H9 (cell line): ENCODE results near the gene NSD1. TPM values are rescaled to one million over a fixed set of nuclear protein-coding genes. Genes with fewer than 3 reads are reported as not detected.

Experiments used
- DNase-seq: peaks from one replicate; pipeline ENCODE4 v3.0.0-alpha.2; 2017
- H2AFZ ChIP-seq: one replicate; pipeline ENCODE4 v1.6.1; 2013; ENCODE audit warnings: mild to moderate bottlenecking, low read length, control low read depth, moderate library complexity
- H2AK5ac ChIP-seq: 2 replicates; pipeline ENCODE4 v1.6.1; 2013; ENCODE audit warnings: low read length, control low read depth, mixed read lengths; ENCODE audit not compliant: insufficient read length
- H2BK120ac ChIP-seq: one replicate; pipeline ENCODE4 v1.6.1; 2013; ENCODE audit warnings: low read depth, mild to moderate bottlenecking, low read length, control low read depth, inconsistent platforms; ENCODE audit not compliant: poor library complexity, severe bottlenecking
- H2BK12ac ChIP-seq: 2 replicates; pipeline ENCODE4 v1.6.1; 2013; ENCODE audit warnings: low read length, control low read depth, mixed read lengths, low read depth; ENCODE audit not compliant: insufficient read length
- H2BK15ac ChIP-seq: 2 replicates; pipeline ENCODE4 v1.6.1; 2013; ENCODE audit warnings: low read depth, low read length, control low read depth
- H2BK20ac ChIP-seq: one replicate; pipeline ENCODE4 v1.6.1; 2013; ENCODE audit warnings: low read depth, mild to moderate bottlenecking, low read length, control low read depth, inconsistent platforms; ENCODE audit not compliant: poor library complexity, severe bottlenecking
- H2BK5ac ChIP-seq: 2 replicates; pipeline ENCODE4 v1.6.1; 2013; ENCODE audit warnings: low read length, control low read depth, mixed read lengths; ENCODE audit not compliant: insufficient read length
- H3K14ac ChIP-seq: 2 replicates; pipeline ENCODE4 v1.6.1; 2013; ENCODE audit warnings: low read length, control low read depth; ENCODE audit not compliant: insufficient read depth
- H3K18ac ChIP-seq: 2 replicates; pipeline ENCODE4 v1.6.1; 2013; ENCODE audit warnings: low read depth, mild to moderate bottlenecking, mixed read lengths, low read length, control low read depth; ENCODE audit not compliant: insufficient read length
- H3K23ac ChIP-seq: 2 replicates; pipeline ENCODE4 v1.6.1; 2013; ENCODE audit warnings: low read length, control low read depth, mixed read lengths, low read depth; ENCODE audit not compliant: insufficient read length
- H3K23me2 ChIP-seq: 2 replicates; pipeline ENCODE4 v1.6.1; 2013; ENCODE audit warnings: low read depth, mild to moderate bottlenecking, mixed read lengths, low read length, control low read depth; ENCODE audit not compliant: insufficient read length, poor library complexity, severe bottlenecking
- H3K27ac ChIP-seq: 2 replicates; pipeline ENCODE4 v1.5.1; 2013; ENCODE audit warnings: low read length, control low read depth, mixed read lengths, low read depth; ENCODE audit not compliant: insufficient read length
- H3K27me3 ChIP-seq: 2 replicates; pipeline ENCODE4 v1.6.1; 2013; ENCODE audit warnings: low read length, control low read depth, inconsistent platforms; ENCODE audit not compliant: insufficient read depth
- H3K4ac ChIP-seq: 2 replicates; pipeline ENCODE4 v1.6.1; 2013; ENCODE audit warnings: low read depth, mild to moderate bottlenecking, control low read depth, inconsistent platforms, low read length, moderate library complexity
- H3K4me1 ChIP-seq: 2 replicates; pipeline ENCODE4 v1.6.1; 2013; ENCODE audit warnings: low read length, control low read depth, inconsistent platforms; ENCODE audit not compliant: insufficient read depth
- H3K4me2 ChIP-seq: 2 replicates; pipeline ENCODE4 v1.6.1; 2013; ENCODE audit warnings: low read length, control low read depth, mixed read lengths; ENCODE audit not compliant: insufficient read length, insufficient read depth
- H3K56ac ChIP-seq: 2 replicates; pipeline ENCODE4 v1.6.1; 2013; ENCODE audit warnings: low read depth, mild to moderate bottlenecking, mixed read lengths, low read length, control low read depth; ENCODE audit not compliant: insufficient read length
- H3K79me1 ChIP-seq: 2 replicates; pipeline ENCODE4 v1.6.1; 2013; ENCODE audit warnings: low read depth, mild to moderate bottlenecking, moderate library complexity, low read length, control low read depth, inconsistent platforms; ENCODE audit not compliant: insufficient read depth, poor library complexity, severe bottlenecking
- H3K79me2 ChIP-seq: 2 replicates; pipeline ENCODE4 v1.6.1; 2013; ENCODE audit warnings: low read length, control low read depth, inconsistent platforms; ENCODE audit not compliant: insufficient read depth
- H3K9ac ChIP-seq: 2 replicates; pipeline ENCODE4 v1.6.1; 2013; ENCODE audit warnings: low read length, control low read depth, mixed read lengths; ENCODE audit not compliant: insufficient read length; ENCODE audit errors: extremely low read depth
- H3K9me3 ChIP-seq: one replicate; pipeline ENCODE4 v1.6.1; 2013; ENCODE audit warnings: low read depth, low read length, inconsistent platforms; ENCODE audit not compliant: control insufficient read depth
- H3T11ph ChIP-seq: one replicate; pipeline ENCODE4 v1.6.1; 2013; ENCODE audit warnings: mild to moderate bottlenecking, low read length, control low read depth, inconsistent platforms
- H4K20me1 ChIP-seq: one replicate; pipeline ENCODE4 v1.6.1; 2013; ENCODE audit not compliant: control insufficient read depth, insufficient read length, insufficient read depth
- H4K5ac ChIP-seq: 2 replicates; pipeline ENCODE4 v1.6.1; 2013; ENCODE audit warnings: low read depth, mild to moderate bottlenecking, mixed read lengths, low read length, control low read depth; ENCODE audit not compliant: insufficient read length
- H4K8ac ChIP-seq: replicated peaks from 2 replicates; pipeline ENCODE4 v1.6.1; 2013; ENCODE audit warnings: low read length, control low read depth, mixed read lengths, low read depth; ENCODE audit not compliant: insufficient read length
- H4K91ac ChIP-seq: 2 replicates; pipeline ENCODE4 v1.6.1; 2013; ENCODE audit warnings: low read depth, mild to moderate bottlenecking, moderate library complexity, mixed read lengths, low read length, control low read depth; ENCODE audit not compliant: insufficient read length
- H3K27ac Mint-ChIP-seq, 3 experiments: 2 replicates in 2 of 3; 3 replicates in 1 of 3; pipeline ENCODE4 v1.8.0; 2020 to 2021; ENCODE audit warnings: mixed read lengths in 3 of 3, mild to moderate bottlenecking in 1 of 3, moderate library complexity in 1 of 3
- H3K27me3 Mint-ChIP-seq: 2 replicates; pipeline ENCODE4 v1.8.0; 2021; ENCODE audit warnings: low read depth, mild to moderate bottlenecking, moderate library complexity, mixed read lengths
- H3K36me3 Mint-ChIP-seq, 3 experiments: 2 replicates in 2 of 3; 3 replicates in 1 of 3; pipeline ENCODE4 v1.8.0; 2020 to 2021; ENCODE audit warnings: low read depth in 3 of 3, mixed read lengths in 3 of 3; ENCODE audit not compliant: insufficient read depth in 1 of 3
- H3K4me1 Mint-ChIP-seq, 2 experiments: 2 replicates each; pipeline ENCODE4 v1.8.0; 2020; ENCODE audit warnings: mixed read lengths in 2 of 2
- H3K4me3 Mint-ChIP-seq, 2 experiments: 2 replicates in 1 of 2; 3 replicates in 1 of 2; pipeline ENCODE4 v1.8.0; 2020 to 2021; ENCODE audit warnings: mild to moderate bottlenecking in 2 of 2, mixed read lengths in 2 of 2, moderate library complexity in 1 of 2
- H3K9me3 Mint-ChIP-seq, 2 experiments: 2 replicates in 1 of 2; 3 replicates in 1 of 2; pipeline ENCODE4 v1.8.0; 2020; ENCODE audit warnings: mild to moderate bottlenecking in 2 of 2, mixed read lengths in 2 of 2, moderate library complexity in 1 of 2
- WGBS: extraction: QIAGEN DNeasy Blood & Tissue Kit; methylation state at CpG from one replicate; pipeline ENCODE4 v1.1.7; 2013; ENCODE audit warnings: missing lambda C conversion rate, low lambda C conversion rate, mixed read lengths; ENCODE audit not compliant: insufficient read length; ENCODE audit errors: extremely low coverage; 5-methylcytosine and 5-hydroxymethylcytosine counted together
- total RNA-seq: library from RNA; stranded (reverse); gene quantifications from 2 replicates; pipeline ENCODE4 v1.2.1, GENCODE V29; 2021
- TF ChIP-seq, protein P1 (sequence below): fragments of 200-600 bp; sonication (generic); conservative IDR thresholded peaks from 3 replicates; pipeline ENCODE4 v1.8.0; 2021; ENCODE audit warnings: antibody characterized with exemption, mild to moderate bottlenecking

Gene NSD1
- total RNA-seq, 1 experiment from 2014 or later, result 213 TPM

DNA sequence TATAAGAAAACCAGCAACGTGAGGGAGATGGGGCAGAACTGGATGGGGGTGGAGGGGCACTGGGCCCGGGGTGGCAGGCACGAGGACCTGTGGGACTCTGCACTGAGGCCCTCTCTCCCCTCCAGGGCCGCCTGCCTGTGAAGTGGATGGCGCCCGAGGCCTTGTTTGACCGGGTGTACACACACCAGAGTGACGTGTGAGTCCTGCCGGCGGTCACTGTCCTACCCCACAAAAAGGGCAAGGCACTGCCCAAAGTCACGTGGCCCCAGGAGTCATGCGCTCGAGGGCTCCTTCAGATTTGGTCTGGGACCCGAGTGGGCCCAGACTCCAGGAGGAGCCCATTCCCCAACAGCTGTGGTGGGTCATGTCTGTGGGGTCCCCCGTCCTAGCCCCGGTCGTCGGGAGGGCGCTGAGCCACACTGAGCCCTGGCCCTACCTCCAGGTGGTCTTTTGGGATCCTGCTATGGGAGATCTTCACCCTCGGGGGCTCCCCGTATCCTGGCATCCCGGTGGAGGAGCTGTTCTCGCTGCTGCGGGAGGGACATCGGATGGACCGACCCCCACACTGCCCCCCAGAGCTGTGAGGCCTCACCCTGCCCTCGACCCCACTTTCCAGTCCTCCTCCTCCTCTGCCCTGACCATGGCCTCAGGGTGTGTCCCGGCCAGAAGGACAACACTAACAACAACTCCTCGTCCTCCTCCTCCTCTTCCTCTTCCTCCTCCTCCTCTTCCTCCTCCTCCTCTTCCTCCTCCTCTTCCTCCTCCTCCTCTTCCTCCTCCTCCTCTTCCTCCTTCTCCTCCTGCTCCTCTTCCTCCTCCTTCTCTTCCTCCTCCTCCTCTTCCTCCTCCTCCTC, 37.2 kb upstream of the NSD1 start:
- no peak for DNase-seq
- Histone ChIP-seq H3K4me2 (no peak overlapping the region), H3K23me2 (no peaks in the 10 kb centered on the region), H2BK20ac (no peak overlapping the region), H3K56ac (no peak overlapping the region), H3K27me3 (no peaks in the 10 kb centered on the region), H2AFZ (no peak overlapping the region), H3K14ac (no peak overlapping the region), H3K18ac (no peak overlapping the region), H3T11ph (no peak overlapping the region), H4K8ac (no peak overlapping the region), H3K27ac (no peak overlapping the region), H3K79me2 (no peaks in the 10 kb centered on the region), H3K79me1 (no peaks in the 10 kb centered on the region), H2BK12ac (no peak overlapping the region), H2AK5ac (no peak overlapping the region), H2BK15ac (no peak overlapping the region), H3K9ac (no peak overlapping the region), H3K9me3 (no peaks in the 10 kb centered on the region), H4K20me1 (no peaks in the 10 kb centered on the region), H3K4ac (no peak overlapping the region), H3K4me1 (peaks cover 5% of the 10 kb centered on the region; the same call in 1 of the 2 replicates), H3K23ac (no peak overlapping the region), H4K91ac (no peak overlapping the region), H2BK120ac (no peak overlapping the region), H2BK5ac (no peak overlapping the region), H4K5ac (no peak overlapping the region)
- peaks cover 16 to 30% of the 10 kb centered on the region in 2 experiments for H3K4me1 Mint-ChIP-seq
- no peaks in the 10 kb centered on the region for H3K27me3 Mint-ChIP-seq
- TF ChIP-seq, protein P1, sequence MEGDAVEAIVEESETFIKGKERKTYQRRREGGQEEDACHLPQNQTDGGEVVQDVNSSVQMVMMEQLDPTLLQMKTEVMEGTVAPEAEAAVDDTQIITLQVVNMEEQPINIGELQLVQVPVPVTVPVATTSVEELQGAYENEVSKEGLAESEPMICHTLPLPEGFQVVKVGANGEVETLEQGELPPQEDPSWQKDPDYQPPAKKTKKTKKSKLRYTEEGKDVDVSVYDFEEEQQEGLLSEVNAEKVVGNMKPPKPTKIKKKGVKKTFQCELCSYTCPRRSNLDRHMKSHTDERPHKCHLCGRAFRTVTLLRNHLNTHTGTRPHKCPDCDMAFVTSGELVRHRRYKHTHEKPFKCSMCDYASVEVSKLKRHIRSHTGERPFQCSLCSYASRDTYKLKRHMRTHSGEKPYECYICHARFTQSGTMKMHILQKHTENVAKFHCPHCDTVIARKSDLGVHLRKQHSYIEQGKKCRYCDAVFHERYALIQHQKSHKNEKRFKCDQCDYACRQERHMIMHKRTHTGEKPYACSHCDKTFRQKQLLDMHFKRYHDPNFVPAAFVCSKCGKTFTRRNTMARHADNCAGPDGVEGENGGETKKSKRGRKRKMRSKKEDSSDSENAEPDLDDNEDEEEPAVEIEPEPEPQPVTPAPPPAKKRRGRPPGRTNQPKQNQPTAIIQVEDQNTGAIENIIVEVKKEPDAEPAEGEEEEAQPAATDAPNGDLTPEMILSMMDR, result no peak
- H3K27ac Mint-ChIP-seq, result no peak overlapping the region
- H3K4me3 Mint-ChIP-seq, result no peak overlapping the region
- no peaks in the 10 kb centered on the region for H3K9me3 Mint-ChIP-seq
- peaks cover 14 to 49% (median 36%) of the 10 kb centered on the region in 3 experiments; a peak in 6 of 7 replicates for H3K36me3 Mint-ChIP-seq
- no CpG with 5 or more reads among the region's 29 CpGs for WGBS
